IPS-15b (cell line): ENCODE measurements around the gene GPC5.

Experiments used
- H3K27me3 ChIP-seq: one replicate; pipeline ENCODE4 v1.6.1; 2013; ENCODE audit warnings: low read length; ENCODE audit not compliant: control insufficient read depth, insufficient read depth
- H3K36me3 ChIP-seq: one replicate; pipeline ENCODE4 v1.6.1; 2013; ENCODE audit warnings: low read length; ENCODE audit not compliant: control insufficient read depth, insufficient read depth
- H3K4me1 ChIP-seq: one replicate; pipeline ENCODE4 v1.6.1; 2013; ENCODE audit warnings: mild to moderate bottlenecking, low read length; ENCODE audit not compliant: control insufficient read depth, insufficient read depth
- H3K4me3 ChIP-seq: one replicate; pipeline ENCODE4 v1.5.1; 2013; ENCODE audit warnings: low read depth, low read length
- H3K9ac ChIP-seq: one replicate; pipeline ENCODE4 v1.6.1; 2013; ENCODE audit warnings: low read depth, mild to moderate bottlenecking, low read length
- H3K9me3 ChIP-seq: one replicate; pipeline ENCODE4 v1.6.1; 2013; ENCODE audit warnings: mild to moderate bottlenecking, low read length; ENCODE audit not compliant: control insufficient read depth, insufficient read depth

Gene GPC5

DNA sequence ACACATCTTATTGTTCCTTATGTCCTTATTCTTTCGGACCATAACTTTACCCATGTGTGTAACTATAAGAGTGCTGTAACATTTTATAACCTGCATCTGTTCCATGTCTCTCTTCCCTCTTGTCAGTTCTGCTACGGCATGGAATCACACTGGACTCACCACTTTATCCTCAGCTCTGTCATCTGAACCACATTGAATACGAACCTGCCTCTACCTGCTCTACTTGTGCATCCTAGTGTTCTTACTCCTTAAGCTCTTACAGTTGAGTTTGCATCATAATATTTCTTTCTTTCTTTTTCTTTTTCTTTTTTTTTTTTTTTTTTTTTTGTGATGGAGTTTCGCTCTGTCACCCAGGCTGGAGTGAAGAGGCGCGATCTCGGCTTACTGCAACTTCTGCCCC lies 180.9 kb downstream of the GPC5 start:
- Histone ChIP-seq H3K36me3 (no peaks in the 10 kb centered on the region), H3K4me3 (no peak overlapping the region), H3K4me1 (no peaks in the 10 kb centered on the region), H3K27me3 (no peaks in the 10 kb centered on the region), H3K9me3 (no peaks in the 10 kb centered on the region), H3K9ac (no peak overlapping the region)

DNA sequence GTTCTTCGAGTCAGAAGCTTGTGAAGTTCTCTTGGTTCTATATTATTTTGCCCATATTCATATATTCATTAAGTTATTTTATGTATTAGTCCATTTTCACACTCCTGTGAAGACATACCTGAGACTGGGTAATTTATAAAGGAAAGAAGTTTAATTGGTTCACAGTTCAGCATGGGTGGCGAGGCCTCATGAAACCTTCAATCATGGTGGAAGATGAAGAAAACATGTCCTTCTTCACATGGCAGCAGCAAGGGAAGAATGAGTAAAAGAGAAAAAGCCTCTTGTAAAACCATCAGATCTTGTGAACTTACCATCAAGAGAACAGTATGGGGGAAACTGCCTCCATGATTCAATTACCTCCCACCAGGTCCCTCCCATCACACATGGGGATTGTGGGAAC lies 182.3 kb downstream of the GPC5 start:
- Histone ChIP-seq H3K27me3 (no peaks in the 10 kb centered on the region), H3K4me1 (no peaks in the 10 kb centered on the region), H3K4me3 (no peak overlapping the region), H3K9ac (no peak overlapping the region), H3K36me3 (no peaks in the 10 kb centered on the region), H3K9me3 (no peaks in the 10 kb centered on the region)

DNA sequence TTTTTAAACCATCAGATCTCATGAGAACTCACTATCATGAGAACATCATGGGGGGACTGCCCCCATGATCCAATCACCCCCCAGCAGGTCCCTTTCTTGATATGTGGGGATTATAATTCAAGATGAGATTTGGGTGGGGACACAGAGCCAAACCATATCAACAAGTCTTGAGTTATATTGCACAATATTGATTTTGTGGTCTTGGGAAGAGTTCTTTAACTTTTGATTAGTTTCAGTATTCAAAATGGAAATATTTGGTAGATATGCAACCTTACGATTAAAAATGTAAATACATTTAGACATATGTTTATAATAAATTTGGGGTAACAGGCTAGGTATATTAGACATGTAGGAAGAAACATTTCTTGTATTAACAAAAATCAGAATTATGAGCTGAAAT lies 188.2 kb downstream of the GPC5 start:
- Histone ChIP-seq H3K4me3 (no peak overlapping the region), H3K36me3 (no peaks in the 10 kb centered on the region), H3K4me1 (no peaks in the 10 kb centered on the region), H3K9me3 (no peaks in the 10 kb centered on the region), H3K27me3 (no peaks in the 10 kb centered on the region), H3K9ac (no peak overlapping the region)

- H3K9ac ChIP-seq: no peak overlapping the region
- no peaks in the 10 kb centered on the region for H3K36me3 ChIP-seq
- no peaks in the 10 kb centered on the region for H3K4me1 ChIP-seq
- H3K4me3 ChIP-seq: no peak overlapping the region
- no peaks in the 10 kb centered on the region for H3K27me3 ChIP-seq
- no peaks in the 10 kb centered on the region for H3K9me3 ChIP-seq
Observed at GRCh38 chr13:91588541-91588940, 190.1 kb downstream of the GPC5 start.

DNA sequence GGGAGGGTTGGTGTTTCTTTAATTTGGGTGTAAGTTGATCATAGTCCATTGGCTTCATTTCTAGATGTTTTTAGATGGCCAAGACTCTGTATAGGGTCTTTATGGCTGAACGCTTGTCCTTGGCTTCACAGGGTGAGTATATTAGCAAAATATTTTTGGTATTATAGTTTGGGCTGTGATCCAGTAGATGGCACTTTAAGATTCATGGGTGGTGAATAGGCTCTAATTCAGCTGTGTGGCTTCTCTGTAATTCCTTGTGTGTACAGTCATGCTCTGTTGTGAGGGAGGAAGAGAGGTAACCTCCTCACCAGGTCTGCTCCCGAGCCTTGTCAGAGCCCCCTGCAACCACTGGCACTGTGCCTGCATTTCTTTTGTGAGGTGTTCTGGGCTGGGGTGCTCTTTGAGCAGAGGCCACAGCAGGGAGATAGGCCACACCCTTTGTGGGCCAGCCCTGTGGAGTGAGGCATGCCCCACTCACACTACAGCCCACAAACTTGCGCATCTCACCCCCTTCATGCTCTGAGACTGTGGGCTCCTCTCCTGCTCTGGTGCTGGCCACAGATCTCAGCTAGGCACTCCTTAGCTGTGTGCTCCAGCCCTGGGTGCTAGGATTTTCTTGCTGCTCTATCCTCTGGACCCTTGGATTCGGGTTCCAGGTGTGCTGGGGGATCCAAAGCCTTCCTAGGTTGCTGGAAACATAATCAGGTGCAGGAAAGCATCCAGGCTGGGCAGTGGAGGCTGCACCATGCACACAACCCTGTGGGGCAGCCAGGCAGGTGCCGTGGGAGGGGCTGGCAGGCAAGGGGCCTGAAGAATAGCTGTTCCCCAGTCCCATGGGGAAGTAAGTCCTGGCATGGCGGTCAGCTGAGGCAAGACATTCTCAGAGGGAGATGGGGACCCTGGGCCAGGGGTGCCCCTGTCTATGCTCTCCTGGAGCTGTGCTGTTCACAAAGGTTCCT lies 193.9 kb downstream of the GPC5 start:
- H3K36me3 ChIP-seq: no peaks in the 10 kb centered on the region
- H3K4me1 ChIP-seq: no peaks in the 10 kb centered on the region
- H3K4me3 ChIP-seq: no peak overlapping the region
- H3K9me3 ChIP-seq: no peaks in the 10 kb centered on the region
- no peak overlapping the region for H3K9ac ChIP-seq
- no peaks in the 10 kb centered on the region for H3K27me3 ChIP-seq

DNA sequence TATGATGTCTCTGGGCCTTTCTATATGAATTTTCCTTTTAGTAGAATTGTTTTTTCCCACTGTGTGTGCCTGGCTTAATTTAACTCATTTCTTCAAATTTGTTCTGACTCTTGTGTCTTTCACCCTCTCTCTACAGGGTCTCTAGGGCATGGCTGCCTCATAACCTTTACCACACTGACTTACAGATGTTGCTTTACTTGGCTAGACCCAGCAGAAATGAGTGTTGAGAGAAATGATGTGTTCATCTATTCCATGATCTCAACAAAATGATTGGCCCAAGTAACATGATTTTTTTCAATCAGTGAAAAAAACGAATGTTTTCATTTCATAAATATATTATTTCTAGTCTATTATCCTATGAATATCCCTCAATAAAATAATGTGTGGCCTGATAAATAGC lies 195.0 kb downstream of the GPC5 start:
- H3K27me3 ChIP-seq: no peaks in the 10 kb centered on the region
- no peaks in the 10 kb centered on the region for H3K9me3 ChIP-seq
- H3K4me1 ChIP-seq: no peaks in the 10 kb centered on the region
- H3K9ac ChIP-seq: no peak overlapping the region
- H3K4me3 ChIP-seq: no peak overlapping the region
- no peaks in the 10 kb centered on the region for H3K36me3 ChIP-seq

DNA sequence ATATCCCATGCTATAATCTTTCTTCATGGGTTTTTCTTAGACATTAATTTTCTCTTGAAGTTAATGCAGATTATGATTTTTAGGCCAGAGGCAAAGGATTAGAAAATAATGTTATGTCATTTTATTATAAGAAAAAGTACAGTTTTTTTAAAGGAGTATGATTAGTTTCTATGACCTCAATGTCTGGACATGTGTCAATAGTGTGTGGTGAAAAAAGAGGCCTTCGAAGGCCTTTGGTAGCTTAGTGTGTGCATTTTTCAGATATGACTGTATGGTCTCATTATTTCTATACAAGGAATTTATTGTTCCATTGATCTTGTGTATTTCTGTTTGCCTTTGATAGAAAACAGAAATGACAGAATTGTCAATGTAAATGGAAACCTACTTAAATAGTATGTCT lies 195.6 kb downstream of the GPC5 start:
- Histone ChIP-seq H3K4me1 (no peaks in the 10 kb centered on the region), H3K4me3 (no peak overlapping the region), H3K9ac (no peak overlapping the region)

DNA sequence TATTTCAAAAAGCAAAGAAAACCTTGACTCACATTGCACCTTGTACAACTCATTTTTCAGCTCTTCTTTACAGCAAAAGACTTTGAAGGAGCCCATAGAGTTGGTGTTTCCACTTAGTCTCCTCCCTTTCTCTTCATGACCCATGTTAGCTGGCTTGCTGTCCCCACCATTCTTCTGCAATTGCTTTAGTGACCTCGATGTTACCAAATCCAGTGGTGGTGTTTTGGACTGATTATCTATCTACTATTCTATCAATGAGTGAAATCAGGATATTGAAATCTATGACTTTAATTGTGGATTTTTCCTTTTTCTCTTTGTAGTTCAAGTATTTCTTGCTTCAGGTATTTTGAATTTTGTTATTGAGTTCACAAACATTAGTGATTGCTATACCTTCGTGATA lies 197.3 kb downstream of the GPC5 start:
- Histone ChIP-seq H3K9me3 (no peaks in the 10 kb centered on the region), H3K4me1 (no peaks in the 10 kb centered on the region), H3K27me3 (no peaks in the 10 kb centered on the region), H3K36me3 (no peaks in the 10 kb centered on the region), H3K9ac (no peak overlapping the region), H3K4me3 (no peak overlapping the region)

More for the DNA sequence above, 195.6 kb downstream of the GPC5 start:
- Histone ChIP-seq H3K27me3 (no peaks in the 10 kb centered on the region), H3K9me3 (no peaks in the 10 kb centered on the region), H3K36me3 (no peaks in the 10 kb centered on the region)

DNA sequence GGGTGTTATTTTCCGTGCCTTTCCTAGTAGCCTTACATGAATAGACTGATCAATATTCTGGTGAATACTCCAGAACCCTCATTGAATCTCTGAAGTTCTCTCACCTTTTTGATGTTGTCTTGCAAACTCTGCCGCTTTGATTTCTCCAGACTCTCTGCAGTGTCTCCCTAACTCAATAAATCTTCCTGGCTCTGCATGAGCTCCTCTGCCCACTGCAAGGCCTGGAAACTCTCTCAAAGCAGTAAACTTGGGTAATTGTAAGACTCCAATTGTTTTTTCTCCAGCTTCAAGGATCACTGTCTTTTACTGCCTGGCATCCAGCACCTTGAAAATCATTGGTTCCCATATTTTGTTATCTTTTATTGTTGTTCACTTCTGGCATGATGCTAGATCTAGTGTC lies 198.4 kb downstream of the GPC5 start:
- Histone ChIP-seq H3K4me1 (no peaks in the 10 kb centered on the region), H3K9ac (no peak overlapping the region)

GRCh38 chr13:91598655-91599054 lies 200.2 kb downstream of the GPC5 start:
- H3K4me3 ChIP-seq: no peak overlapping the region
- no peaks in the 10 kb centered on the region for H3K9me3 ChIP-seq
- no peaks in the 10 kb centered on the region for H3K4me1 ChIP-seq
- no peak overlapping the region for H3K9ac ChIP-seq
- H3K36me3 ChIP-seq: no peaks in the 10 kb centered on the region
- H3K27me3 ChIP-seq: no peaks in the 10 kb centered on the region

More for the DNA sequence above, 198.4 kb downstream of the GPC5 start:
- no peaks in the 10 kb centered on the region for H3K27me3 ChIP-seq
- H3K4me3 ChIP-seq: no peak overlapping the region
- H3K9me3 ChIP-seq: no peaks in the 10 kb centered on the region
- no peaks in the 10 kb centered on the region for H3K36me3 ChIP-seq

GRCh38 chr13:91601273-91601672 lies 202.9 kb downstream of the GPC5 start:
- H3K36me3 ChIP-seq: no peaks in the 10 kb centered on the region
- H3K27me3 ChIP-seq: no peaks in the 10 kb centered on the region
- no peaks in the 10 kb centered on the region for H3K4me1 ChIP-seq
- no peak overlapping the region for H3K4me3 ChIP-seq
- no peak overlapping the region for H3K9ac ChIP-seq
- no peaks in the 10 kb centered on the region for H3K9me3 ChIP-seq

GRCh38 chr13:91601807-91602206 lies 203.4 kb downstream of the GPC5 start:
- Histone ChIP-seq H3K36me3 (no peaks in the 10 kb centered on the region), H3K4me1 (no peaks in the 10 kb centered on the region)

More at GRCh38 chr13:91601807-91602206, 203.4 kb downstream of the GPC5 start:
- Histone ChIP-seq H3K4me3 (no peak overlapping the region), H3K9me3 (no peaks in the 10 kb centered on the region), H3K27me3 (no peaks in the 10 kb centered on the region), H3K9ac (no peak overlapping the region)
